Activated CD8-positive, alpha-beta memory T cell treated with anti-CD3 and anti-CD28 coated beads, Interleukin-2, amount 50 U/mL, for 1 hour (primary cell): ENCODE measurements around the gene MINK1.

Source experiments
- DNase-seq: peaks from one replicate; pipeline ENCODE4 v3.0.0-alpha.2; 2020; ENCODE audit errors: extremely low read depth

MINK1 gene

DNA sequence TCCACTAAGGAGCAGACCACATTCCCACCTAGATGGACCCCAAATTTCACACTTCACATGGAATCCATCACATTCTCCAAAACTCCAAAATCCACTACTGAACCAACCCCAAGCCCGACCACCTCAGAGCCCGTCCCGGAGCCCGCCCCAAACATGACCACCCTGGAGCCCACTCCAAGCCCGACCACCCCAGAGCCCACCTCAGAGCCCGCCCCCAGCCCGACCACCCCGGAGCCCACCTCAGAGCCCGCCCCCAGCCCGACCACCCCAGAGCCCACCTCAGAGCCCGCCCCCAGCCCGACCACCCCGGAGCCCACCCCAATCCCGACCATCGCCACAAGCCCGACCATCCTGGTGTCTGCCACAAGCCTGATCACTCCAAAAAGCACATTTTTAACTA is 100.5 kb downstream of the MINK1 start:
- no peak for DNase-seq

DNA sequence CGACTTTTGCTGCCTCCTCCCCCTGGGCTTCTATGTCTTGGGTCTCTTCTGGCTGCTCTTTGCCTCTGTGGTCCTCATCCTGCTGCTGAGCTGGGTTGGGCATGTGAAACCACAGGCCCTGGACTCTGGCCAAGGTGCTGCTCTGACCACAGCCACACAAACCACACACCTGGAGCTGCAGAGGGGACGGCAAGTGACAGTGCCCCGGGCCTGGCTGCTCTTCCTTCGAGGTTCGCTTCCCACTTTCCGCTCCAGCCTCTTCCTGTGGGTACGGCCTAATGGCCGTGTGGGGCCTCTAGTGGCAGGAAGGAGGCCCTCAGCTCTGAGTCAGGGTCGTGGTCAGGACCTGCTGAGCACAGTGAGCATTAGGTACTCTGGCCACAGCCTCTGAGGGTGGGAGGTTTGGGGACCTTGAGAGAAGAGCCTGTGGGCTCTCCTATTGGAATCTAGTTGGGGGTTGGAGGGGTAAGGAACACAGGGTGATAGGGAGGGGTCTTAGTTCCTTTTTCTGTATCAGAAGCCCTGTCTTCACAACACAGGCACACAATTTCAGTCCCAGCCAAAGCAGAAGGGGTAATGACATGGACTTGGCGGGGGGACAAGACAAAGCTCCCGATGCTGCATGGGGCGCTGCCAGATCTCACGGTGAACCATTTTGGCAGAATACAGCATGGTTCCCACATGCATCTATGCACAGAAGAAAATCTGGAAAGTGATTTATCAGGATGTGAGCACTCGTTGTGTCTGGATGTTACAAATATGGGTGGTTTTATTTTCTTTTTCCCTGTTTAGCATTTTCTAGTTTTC is 101.2 kb downstream of the MINK1 start:
- no peak for DNase-seq

DNA sequence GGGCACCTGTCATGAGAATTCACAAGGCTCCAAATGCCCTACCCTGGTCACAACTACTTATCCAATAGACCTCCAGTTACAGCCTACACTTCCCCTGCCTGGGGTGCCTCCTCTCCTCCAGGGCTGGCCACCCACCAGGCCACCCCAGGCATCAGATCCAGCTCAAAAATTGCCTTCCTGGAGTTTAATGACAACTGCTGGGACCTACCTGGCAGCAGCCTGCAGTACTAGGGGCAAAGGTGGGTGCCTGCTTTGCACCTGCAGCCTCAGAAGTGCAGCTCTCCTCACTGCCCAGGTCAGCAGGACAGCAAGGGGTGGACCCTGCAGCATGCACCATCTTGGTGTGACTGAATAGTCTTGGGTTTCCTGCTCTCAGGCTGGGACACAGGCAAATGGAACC is 102.5 kb downstream of the MINK1 start:
- DNase-seq, result no peak

- DNase-seq, result no peak
Observed at GRCh38 chr17:4936436-4936835, 103.3 kb downstream of the MINK1 start.

DNA sequence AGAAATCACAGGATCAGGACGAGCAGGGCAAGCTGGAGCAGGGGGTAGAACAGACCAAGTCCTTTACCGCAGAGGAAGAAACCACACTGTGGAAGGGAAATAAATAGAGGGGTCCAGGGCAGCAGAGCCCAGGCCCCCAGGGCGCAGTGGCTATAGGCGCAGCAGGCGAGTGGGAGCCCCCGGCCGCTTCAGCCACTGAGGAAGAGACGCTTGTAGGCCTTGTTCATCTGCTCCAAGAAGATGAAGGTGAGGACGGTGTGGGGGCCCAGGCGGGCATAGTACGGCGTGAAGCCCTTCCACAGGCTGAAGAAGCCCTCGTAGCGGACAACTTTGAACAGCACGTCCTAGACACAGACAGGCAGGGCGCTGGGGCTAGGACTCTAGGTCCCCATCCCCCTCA is 104.4 kb downstream of the MINK1 start:
- DNase-seq, result no peak

DNA sequence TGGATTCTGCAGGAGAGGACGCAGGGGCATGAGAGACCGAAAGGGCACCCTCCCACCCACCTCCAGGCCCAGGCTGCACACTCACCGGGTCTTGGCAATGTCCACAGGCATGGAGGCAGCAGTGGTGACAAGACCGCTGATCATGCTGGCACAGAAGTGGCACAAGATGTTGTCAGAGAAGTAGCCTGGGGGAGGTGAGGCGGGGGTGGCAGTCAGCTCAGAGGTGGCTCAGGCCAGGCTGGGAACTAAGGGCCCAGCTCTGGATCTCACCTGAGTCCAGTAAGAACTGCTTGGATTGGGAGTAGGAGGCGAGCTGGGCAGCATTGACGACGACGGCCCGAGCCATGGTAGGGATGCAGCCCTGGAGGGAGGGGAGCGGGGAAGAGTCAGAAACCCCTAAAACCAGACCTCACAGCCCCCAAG is 104.9 kb downstream of the MINK1 start:
- DNase-seq, result no peak

- no peak for DNase-seq
Observed at GRCh38 chr17:4938688-4939545, 105.8 kb downstream of the MINK1 start.

DNA sequence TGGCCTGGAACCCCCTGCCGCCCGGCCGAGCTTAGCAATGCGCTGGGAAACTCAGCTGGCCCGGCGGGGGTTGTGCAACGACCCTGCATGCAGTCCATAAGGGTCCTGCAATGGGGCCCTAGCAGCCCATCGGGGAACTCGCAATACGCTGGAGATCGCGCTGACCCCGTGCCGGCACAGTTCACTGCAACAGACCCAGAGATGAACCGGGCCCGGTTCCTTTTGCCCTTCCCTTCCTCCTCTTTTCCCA is 106.3 kb downstream of the MINK1 start:
- no peak for DNase-seq

DNA sequence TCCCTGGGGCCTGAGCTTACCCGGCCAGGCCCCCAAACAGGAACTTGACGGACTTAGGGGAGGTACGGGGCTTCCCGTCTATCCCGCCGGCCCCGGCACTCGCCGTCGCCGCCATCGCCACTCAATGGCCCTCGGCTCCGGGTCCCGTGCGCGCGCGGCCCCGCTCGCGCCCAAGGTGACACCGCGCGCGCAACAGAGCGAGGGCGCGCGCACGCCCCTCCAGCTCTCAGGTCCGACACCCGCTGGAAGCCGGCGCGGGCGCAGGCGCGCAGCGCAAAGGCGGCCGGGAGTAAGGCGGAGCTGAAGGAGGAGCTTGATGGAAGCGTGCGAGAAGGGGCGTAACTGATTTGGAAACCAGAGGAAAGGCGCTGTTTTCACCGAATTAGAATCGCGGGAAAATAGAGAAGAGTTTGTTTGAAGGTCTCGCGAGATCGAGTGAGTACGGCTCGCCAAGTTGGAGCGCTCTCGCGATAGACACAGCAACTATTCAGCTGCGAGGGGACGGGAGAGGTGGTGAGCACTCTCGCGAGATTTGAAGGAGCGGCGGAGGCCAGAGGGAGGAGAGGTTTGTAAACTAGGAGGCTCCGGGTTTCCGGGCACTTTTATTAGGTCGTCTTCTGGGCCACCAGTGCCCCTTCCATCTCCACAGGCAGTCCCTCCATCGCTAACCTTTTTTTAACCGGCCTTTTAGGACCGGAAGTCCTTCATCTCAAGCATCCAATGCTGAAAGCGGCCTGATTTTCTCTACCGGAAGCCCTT is 106.8 kb downstream of the MINK1 start, which contains the start of the genes RNF167 and SLC25A11:
Gene RNF167 (plus strand): TSS at position 473 of the 759 bp plus-strand sequence. CDS start 642 bp downstream, outside the sequence.
Gene SLC25A11 (minus strand): TSS at position 251 of the 759 bp plus-strand sequence. CDS start 136 bp downstream, at position 115.
- DNase-seq, result peak; percentile 95

DNA sequence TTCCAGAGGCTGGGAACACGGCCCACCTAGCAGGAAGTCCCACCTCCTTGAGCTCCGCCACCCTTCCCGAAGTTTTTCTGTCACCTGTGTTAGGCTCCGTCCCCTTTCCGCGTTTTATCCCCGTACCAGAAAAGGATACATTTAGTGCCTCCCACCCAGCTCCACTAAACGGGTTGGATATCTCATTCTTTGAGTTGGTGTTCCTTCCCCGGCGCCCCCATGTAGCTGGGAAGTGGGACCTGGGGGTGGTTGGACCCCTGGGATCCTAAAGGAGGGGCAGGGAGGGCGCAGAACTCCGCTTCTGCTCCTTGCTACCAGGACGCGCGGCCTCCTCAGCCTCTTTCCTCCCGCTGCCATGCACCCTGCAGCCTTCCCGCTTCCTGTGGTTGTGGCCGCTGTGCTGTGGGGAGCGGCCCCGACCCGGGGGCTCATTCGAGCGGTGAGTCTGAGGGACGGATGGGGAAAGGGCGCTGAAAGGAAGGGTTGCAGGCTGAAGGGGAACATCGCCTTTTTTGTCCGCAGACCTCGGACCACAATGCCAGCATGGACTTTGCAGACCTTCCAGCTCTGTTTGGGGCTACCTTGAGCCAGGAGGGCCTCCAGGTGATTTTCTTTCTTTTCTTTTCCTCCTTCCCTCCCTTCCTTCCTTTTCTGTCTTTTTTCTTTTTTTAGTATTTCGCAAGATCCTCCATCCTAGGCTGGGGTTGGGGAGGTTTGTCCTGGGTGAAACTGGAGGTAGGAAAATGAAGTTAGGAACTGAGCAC is 107.6 kb downstream of the MINK1 start:
- DNase-seq, result no peak

GRCh38 chr17:4941319-4941610 is 108.1 kb downstream of the MINK1 start:
- DNase-seq, result no peak

GRCh38 chr17:4942760-4943508 is 109.8 kb downstream of the MINK1 start:
- no peak for DNase-seq

DNA sequence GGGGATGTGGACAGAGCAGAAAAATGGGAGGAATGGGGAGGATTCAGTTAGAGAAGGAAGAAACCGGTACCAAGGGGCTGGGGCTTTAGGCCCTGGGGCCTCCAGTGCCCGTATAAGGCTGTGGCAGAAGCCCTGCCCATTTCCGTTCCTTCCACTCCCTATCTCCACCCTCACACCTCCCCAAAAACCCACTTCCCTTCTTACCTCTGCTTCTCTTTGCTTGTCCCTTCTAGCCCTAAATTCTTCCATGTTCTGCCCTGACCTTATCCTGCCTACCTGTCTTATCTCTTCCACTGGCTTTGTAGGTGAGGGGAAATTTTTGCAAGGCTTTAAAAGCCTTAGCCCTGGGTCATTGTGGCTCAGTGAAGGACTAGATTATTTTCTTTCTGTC is 111.0 kb downstream of the MINK1 start:
- DNase-seq, result no peak

- DNase-seq, result no peak
Observed at GRCh38 chr17:4944554-4945175, 111.5 kb downstream of the MINK1 start.

- no peak for DNase-seq
Observed at GRCh38 chr17:4945176-4945943, 112.2 kb downstream of the MINK1 start.

- no peak for DNase-seq
Observed at GRCh38 chr17:4945944-4946280, 112.8 kb downstream of the MINK1 start.

DNA sequence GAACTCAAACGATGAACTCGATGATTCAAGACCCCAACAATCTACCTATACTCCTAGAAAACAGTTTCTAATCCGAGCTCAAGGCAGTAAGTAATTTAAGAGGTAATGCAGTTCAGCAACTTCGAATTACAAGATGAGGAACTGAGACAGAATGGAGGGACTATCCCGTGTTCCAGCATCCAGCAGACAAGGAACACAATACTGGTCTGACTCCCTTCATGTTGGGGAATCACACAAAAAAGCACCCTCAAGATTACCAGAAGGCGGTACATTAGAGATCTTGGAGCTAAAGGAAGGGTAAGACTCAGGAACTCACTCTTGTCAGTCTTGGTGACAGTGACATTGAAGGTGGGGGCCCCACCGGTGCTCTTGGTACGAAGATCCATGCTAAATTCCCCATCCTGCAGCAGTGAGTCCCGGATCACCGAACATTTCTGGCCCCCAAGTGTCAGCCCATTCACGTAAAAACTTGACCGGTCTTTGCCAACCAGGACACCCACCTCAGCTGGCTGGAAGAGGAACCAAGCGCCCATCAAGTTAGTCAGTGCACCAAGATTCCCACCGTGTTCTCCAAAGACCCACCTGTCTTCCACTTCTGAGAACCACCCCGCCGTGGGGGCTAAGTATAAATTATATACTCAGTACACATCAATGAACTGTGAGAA is 113.3 kb downstream of the MINK1 start:
- no peak for DNase-seq

- DNase-seq, result no peak
Observed at GRCh38 chr17:4947010-4947410, 113.9 kb downstream of the MINK1 start.
